HG03354 (cell line): Measurements from ENCODE around the gene PILRB.

Experiments
- ATAC-seq: cut with Tn5 transposase; IDR thresholded peaks from one replicate; pipeline ENCODE4 v1.9.1; 2021; ENCODE audit warnings: mild to moderate bottlenecking; ENCODE audit not compliant: unreplicated experiment, poor library complexity, severe bottlenecking

PILRB gene

GRCh38 chr7:100400041-100400440, 42.1 kb downstream of the PILRB start:
- no peak for ATAC-seq

- no peak for ATAC-seq
Observed at GRCh38 chr7:100400656-100401055, 42.7 kb downstream of the PILRB start.

GRCh38 chr7:100401811-100402210, 43.9 kb downstream of the PILRB start:
- ATAC-seq: no peak

GRCh38 chr7:100402241-100402640, 44.3 kb downstream of the PILRB start:
- no peak for ATAC-seq

- ATAC-seq: no peak
Observed at GRCh38 chr7:100406767-100407166, 48.9 kb downstream of the PILRB start.

GRCh38 chr7:100407285-100408180, 49.6 kb downstream of the PILRB start:
- ATAC-seq: no peak

- ATAC-seq: no peak
Observed at GRCh38 chr7:100411101-100411500, 53.2 kb downstream of the PILRB start.

GRCh38 chr7:100413346-100413745, 55.4 kb downstream of the PILRB start:
- no peak for ATAC-seq

GRCh38 chr7:100413889-100414288, 56.0 kb downstream of the PILRB start:
- no peak for ATAC-seq

GRCh38 chr7:100415448-100415847, 57.5 kb downstream of the PILRB start:
- ATAC-seq: no peak
